ENCODE data around the gene TBCE.
"Not testable (repeated sequence)": the region's sequence is repeated elsewhere in the genome, so short reads cannot be mapped to it uniquely, and the experiment has no call there.

Gene TBCE

DNA sequence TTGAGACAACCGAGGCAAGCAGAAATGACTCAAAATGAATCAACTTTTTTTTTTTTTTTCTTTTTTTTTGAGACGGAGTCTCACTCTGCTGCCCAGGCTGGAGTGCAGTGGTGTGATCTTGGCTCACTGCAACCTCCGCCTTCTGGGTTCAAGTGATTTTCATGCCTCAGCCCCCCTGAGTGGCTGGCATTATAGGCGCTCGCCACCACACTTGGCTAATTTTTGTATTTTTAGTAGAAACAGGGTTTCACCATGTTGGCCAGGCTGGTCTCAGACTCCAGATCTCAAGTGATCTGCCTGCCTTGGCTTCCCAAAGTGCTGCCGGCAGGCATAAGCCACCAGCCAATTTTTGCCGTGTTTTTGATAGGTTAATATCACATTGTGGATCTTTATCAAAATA is 90.6 kb downstream of the TBCE start:
- DNase-seq: not testable (repeated sequence)

DNA sequence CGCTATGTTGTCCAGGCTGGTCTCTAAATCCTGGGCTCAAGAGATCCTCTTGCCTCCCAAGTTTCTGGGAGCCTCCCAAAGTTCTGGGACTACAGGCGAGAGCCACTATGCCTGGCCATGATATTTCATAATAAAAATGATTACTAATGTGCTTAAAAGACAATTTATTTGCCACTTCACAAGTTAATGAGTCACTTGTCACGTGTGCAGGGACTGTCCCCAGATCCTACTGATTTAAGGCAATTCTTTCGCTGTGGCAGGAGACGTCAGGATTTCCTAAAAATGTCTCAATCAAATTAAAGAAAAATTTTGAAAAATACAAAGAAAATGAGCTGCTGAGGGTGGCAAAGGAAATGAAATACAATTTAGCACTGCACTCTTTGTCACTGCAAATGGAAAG is 93.5 kb downstream of the TBCE start:
- DNase-seq: no peak

DNA sequence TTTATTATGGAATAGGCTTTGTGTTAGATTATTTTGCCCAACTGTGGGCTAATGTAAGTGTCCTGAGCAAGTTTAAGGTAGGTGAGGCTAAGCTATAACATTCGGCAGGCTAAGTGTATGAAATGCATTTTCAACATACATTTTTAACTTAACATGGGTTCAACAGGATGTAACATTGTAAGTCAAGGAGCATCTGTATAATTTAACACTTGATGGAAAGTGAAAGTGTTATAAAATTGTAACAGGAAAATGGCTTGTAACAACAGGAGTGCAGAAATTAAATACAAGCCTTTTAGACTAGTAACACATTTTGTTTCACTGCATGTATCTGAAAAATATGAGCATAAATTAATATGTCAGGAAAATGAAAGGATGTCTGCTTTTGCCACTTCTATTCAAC is 94.7 kb downstream of the TBCE start:
- DNase-seq: no peak

DNA sequence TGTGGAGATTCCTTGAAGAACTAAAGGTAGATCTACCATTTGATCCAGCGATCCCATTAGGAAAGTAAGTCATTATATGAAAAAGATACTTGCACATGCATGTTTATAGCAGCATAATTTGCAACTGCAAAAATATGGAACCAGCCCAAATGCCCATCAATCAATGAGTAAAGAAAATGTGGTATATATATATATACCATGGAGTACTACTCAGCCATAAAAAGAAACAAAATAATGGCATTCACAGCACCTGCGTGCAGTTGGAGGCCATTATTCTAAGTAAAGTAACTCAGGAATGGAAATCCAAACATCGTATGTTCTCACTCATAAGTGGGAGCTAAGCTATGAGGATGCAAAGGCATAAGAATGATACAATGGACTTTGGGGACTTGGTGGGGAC is 95.6 kb downstream of the TBCE start:
- not testable (repeated sequence) for DNase-seq

DNA sequence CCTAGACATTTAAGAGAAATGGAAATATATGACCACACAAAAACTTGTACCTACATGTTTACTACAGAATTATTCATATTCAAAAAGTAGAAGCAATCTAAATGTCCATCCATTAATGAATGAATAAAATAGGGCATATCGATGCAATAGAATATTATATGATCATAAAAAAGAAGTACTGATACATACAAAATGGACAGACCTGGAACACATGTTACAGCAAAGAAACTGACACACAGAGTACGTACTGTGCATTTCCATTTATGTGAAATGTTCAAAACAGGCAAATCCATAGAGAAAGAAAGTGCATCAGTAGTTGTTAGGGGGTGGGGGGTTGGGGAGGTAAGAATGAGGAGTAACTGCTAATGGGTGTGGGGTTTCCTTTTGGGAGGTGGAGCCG is 97.8 kb downstream of the TBCE start:
- DNase-seq: no peak

DNA sequence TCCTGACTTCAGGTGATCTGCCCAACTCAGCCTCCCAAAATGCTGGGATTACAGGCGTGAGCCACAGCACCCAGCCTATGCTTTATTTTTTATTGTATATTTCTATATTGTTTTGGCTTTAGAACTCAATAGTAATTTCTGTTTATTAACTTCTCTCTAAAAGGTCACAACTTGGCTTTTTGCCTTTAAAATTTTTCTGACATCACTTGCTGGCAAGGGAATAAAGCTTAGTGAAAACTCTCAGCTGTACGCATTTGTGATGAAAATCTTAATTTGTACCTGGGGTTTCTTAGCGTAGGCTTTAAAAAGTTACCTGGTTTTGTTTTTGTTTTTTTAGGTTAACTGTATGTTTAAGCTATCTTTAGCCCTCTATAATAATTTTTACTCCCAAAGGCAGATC is 100.8 kb downstream of the TBCE start:
- no peak for DNase-seq

DNA sequence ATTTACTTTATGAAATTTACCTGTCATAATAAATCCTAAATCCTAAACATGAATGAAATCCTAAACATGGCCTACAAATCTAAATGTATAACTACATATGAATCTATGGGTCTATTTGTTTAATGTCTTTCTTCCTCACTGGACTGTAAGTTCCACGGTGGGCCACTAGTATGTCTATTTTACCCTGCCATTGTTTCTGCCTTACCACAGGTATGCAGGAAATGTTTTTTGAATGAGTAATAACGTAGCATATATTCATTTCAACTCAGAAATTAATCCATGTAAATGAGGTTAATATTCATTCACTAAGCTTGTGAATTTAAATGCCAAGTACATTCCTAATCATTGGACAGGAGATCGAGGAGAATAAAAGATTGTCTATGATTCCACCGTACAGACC is 101.7 kb downstream of the TBCE start:
- no peak for DNase-seq

DNA sequence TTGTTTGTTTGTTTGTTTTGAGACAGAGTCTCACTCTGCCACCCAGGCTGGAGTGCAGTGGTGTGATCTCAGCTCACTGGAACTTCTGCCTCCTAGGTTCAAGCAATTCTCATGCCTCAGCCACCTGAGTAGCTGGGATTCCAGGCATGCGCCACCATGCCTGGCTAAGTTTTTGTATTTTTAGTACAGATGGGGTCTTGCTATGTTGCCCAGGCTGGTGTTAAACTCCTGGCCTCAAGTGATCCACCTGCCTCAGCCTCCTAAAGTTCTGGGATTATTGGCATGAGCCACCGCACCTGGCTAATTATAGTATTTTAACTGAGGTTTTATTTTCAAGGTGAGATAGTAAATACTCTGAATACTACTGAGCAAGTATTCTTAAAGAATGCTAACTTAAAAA is 102.7 kb downstream of the TBCE start:
- DNase-seq: not testable (repeated sequence)

DNA sequence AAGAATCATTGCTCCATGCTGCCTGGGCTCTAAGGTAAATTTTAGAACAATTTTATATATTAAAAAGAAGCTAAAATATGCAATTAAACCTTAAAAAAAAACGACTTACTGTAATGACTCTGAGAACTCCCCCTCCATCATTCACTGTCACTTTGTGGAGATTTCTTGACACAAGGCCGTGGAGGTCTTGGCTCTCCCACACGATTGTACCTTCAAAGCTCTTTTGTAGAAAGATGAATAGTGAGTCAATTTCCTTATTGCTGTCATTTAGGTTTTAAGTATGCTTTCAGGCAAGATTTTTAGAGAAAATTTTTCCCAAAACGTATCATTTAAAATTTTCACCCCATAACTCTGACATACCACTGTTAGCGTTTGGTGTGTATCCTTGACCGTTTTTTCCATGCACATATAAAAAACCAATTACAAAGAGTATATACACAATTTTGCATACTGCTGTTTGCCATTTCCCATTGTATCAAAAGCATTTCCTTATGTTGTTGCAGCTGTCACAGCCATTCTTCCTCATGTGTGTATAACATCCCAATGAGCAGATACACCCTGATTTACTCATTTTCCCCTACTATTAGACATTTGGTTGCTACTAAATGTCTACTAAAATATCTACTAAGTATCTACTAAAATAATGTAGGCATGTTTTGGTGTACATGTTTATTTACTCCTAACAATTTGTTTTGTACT is 103.7 kb downstream of the TBCE start:
- DNase-seq: no peak

DNA sequence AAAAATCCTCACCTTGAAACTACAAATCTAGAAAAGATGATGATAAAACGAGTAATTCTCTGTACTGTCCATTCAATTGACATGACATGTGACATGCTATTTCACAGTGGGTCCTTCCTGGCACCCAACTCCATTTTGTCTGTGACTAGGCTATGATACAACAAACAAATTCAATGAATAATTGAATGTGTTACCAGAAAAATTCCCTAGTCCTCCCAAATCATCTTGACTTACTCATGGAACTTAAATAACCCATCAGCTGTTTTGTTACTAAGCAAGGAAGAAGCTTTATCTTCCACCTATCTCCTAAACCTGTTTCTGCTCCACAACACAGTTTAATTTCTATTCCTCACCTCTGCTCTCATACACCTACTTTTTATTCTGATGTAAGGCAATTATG is 106.6 kb downstream of the TBCE start:
- DNase-seq: no peak

DNA sequence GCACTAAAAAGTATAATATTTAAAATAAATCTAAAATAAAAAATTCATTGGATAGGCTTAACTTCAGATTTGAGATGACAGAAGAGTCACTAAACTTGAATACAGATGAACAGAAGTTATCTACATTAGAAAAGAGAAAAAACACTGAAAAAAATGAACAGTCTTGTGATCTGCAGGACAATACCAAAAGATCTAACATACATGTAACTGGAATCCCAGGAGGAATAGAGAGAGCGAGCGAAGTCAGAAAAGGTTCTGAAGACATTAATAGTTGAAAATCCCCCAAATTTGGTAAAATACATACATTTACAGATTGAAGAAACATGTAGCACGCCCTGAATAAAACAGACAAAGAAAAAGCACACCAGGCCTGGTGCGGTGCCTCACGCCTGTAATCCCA is 115.9 kb downstream of the TBCE start:
- no peak for DNase-seq

DNA sequence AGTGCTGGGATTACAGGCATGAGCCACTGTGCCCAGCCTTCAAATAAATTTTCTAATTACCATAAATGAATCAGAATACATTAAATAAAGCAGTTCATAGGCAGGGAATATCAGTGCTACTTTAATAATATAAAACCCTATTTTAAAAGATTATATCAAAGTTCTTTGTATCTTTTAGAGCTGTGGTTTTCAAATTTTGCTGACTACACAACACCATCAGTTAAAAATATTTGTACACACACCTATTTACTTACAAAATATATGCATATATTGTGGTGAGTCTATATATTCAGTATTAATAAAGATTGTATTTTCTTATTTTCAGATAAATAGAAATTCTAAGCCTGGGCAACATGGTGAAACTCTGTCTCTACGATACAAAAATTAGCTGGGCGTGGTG is 118.3 kb downstream of the TBCE start:
- DNase-seq: no peak

DNA sequence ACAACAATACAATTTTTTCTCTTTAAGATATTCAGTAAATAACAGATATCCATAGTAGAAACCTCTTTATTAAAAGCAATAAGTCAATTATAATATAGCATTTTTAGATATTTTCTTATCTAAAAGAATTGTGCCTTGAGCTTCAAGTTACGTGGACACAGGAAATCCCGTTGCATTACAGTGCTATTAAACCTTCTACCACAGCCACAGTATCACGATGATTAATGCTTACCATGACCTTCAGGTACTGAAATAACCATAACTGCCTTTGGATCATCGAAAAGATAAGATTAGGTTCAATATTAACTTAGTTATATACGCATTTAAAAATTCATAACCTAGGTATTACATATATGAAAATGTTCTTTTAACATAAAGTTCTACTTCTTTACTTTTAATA is 119.1 kb downstream of the TBCE start:
- no peak for DNase-seq

DNA sequence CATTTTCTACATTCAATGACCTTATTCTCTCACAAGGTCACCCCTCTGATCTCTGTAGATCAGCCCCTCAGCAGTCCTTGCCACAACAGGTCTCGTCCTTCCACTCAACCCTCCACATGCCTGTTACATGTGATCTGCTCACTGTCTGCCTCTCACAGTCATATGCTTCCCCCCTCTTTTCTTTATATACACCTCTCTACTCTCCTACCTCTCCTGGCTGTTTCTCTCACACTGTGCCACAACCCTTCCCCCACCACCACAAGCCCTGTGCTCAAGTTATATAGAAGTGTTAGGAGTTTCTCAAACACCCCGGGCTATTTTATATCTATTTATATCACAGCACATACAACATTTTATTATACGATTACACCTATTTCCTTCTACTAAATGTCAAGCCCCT is 124.4 kb downstream of the TBCE start:
- DNase-seq: no peak

DNA sequence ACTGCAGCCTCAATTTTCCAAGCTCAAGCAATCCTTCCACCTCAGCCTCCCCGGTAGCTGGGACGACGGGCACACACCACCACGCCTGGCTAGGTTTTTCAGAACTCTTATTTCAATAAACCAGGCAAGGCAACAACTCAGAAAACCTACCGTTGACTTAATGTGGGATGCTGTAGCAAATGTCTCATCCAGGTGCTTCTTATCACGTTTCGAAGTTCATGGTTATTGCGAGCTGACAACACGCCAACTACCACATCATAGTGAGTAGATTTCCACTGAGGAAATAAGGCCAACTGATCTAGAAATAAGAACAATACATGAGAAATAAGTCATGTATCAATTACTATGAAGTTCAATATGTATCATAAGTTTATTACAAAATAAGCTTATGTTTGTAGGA is 127.3 kb downstream of the TBCE start:
- no peak for DNase-seq

DNA sequence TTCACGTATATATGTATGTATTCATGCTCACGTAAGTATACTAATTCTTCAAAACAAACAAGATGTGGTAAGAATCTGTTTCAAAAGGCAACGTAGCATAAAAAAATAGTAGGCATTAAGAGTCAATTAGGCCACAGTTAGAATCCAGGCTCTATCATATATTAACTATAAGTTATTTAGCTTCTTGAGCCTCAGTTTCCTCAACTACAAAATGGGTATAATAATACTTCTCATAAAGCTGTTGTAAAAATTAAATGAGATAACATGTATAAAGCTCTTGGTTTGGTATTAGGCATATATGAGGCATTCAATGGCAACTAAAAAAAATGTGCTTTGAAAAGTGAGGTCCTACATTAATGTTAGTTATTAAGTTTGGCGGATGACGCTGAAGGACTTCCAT is 127.8 kb downstream of the TBCE start:
- no peak for DNase-seq

DNA sequence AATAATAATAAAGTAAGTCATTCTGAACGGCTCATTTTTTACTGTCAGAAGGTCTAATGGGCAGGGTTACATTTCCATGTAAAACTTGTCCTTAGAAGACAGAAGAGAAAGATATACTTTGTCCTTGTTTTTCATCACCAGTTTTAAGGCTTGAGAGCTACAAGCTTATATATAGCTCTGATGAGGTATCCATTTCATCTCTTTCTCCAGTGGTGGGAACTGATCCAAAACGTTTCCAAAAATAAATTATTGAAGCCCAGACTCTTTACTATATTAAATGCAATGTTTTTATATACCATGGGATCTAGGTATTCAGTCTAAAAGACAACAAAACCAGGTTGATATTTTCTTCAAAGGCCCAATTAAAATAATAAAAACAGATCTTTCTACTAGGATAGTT is 128.3 kb downstream of the TBCE start:
- no peak for DNase-seq

DNA sequence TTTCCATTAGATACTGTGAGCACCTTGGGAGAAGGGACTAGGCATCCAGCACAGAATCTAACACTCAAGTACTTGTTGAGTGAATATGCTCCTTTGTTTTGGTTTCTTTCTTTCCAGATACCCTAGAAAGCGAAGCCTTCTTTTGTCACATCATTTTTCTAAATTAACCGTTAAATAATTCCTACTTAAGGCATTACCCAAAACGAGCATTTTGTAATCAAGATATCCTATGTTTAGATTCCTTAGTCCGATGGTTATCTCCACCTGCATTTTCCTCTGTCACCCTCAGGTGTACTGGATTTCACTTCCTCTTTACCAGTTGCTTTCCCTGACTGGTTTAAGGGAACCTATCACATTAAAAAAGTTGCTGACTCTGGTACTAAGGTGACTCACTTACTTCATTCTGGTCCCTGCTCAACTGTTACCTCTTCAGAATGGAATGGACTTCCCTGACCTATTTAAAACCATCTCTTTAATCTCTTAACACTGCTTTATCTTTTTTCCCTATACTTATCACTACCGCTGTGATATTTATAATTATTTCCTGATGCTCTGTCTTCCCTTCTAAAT is 133.8 kb downstream of the TBCE start:
- DNase-seq: no peak

Measured in hematopoietic multipotent progenitor cell treated with erythropoietin and hydrocortisone succinate and interleukin-3 and kit ligand, for 4 days (in vitro differentiated cells).